ENCODE measurements around the gene SLC7A1. TPM values are rescaled to one million over a fixed set of nuclear protein-coding genes. Genes with fewer than 3 reads are reported as not detected.

The SLC7A1 gene
- total and polyA plus RNA-seq, 12 donors: 3.8 to 29.2 (median 17.4) TPM

GRCh38 chr13:29527916-29528315, 67.6 kb downstream of the SLC7A1 start:
- H3K9me3 ChIP-seq: no peaks in the 10 kb centered on the region
- ATAC-seq (no peak), DNase-seq (no peak)
- intact Hi-C loops (cut with DNase I): loop anchor here in 1 of 10 donors (1.0 kb wide), 1 partner anchor 14 kb away; no protein-coding TSS in a partner anchor
- WGBS, 2 donors: 95 to 96% methylated on average over 5 of the region's 5 CpGs
- H3K4me1 ChIP-seq: peaks cover 0 to 20% (median 4%) of the 10 kb centered on the region in 9 donors
- H3K4me3 ChIP-seq: no peak overlapping the region
- H3K27ac ChIP-seq: no peak overlapping the region
- H3K36me3 ChIP-seq: peaks cover 0 to 86% (median 5%) of the 10 kb centered on the region in 9 donors
- no peak for TF ChIP-seq CTCF (IDR thresholded peaks at IDR 0.05)
- H3K27me3 ChIP-seq: no peaks in the 10 kb centered on the region

DNA sequence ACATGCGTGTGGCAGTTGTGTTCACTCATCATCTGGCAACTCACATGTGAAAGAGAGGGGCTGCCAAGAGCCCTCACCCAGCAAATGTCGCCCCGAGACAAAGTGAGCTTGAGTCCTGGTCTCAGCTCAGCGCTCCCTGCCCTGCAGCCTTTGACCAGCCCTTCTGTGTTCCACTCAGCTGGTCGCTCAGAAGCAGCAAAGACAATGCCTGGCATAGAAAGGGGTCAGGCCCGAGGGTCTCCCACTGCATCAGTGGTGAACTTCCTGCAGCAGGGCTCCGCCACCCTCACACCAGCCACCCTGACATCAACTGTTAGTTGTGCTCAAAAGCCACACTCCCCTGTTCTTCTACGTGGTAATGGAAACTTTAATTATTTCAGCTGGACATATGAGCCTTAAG, 68.0 kb downstream of the SLC7A1 start:
- H3K36me3 ChIP-seq: peaks cover 0 to 86% (median 5%) of the 10 kb centered on the region in 9 donors
- intact Hi-C loops (cut with DNase I): no loop called here
- 89 to 94% methylated on average over 8 of the region's 8 CpGs for WGBS, 2 donors

DNA sequence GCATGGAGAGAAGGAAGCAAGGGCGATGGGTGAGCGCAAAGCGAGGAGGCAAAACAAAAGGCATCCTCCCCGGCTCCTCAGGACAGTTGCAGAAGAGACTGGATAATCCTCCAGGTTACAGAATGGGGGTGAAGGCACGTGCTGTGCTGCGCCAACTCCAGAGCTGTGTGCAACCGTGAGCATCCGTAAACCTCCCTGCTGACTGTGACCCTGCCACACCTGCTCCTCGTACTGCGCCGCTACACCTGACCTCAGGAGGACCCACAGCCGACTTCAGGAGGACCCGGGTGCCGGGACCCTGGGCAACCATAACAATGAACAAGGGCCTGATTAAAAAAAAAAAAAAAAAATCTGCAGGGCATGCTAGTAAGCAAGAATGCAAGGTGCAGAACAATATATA, 68.7 kb downstream of the SLC7A1 start:
- H3K4me3 ChIP-seq: no peak overlapping the region
- no peak for DNase-seq
- no peak for TF ChIP-seq CTCF (IDR thresholded peaks at IDR 0.05)
- intact Hi-C loops (cut with DNase I): no loop called here
- peaks cover 0 to 20% (median 4%) of the 10 kb centered on the region in 9 donors for H3K4me1 ChIP-seq
- peaks cover 0 to 84% (median 5%) of the 10 kb centered on the region in 9 donors for H3K36me3 ChIP-seq
- H3K27me3 ChIP-seq: no peaks in the 10 kb centered on the region
- no peaks in the 10 kb centered on the region for H3K9me3 ChIP-seq
- H3K27ac ChIP-seq: no peak overlapping the region
- ATAC-seq: no peak
- WGBS, 2 donors: 98% methylated on average over 14 of the region's 14 CpGs

More for the DNA sequence above, 68.0 kb downstream of the SLC7A1 start:
- Histone ChIP-seq H3K9me3 (no peaks in the 10 kb centered on the region), H3K27ac (no peak overlapping the region), H3K4me1 (peaks cover 0 to 20% (median 4%) of the 10 kb centered on the region in 9 donors), H3K4me3 (no peak overlapping the region), H3K27me3 (no peaks in the 10 kb centered on the region)
- no peak for TF ChIP-seq CTCF (IDR thresholded peaks at IDR 0.05)
- no peak for DNase-seq
- ATAC-seq: no peak

DNA sequence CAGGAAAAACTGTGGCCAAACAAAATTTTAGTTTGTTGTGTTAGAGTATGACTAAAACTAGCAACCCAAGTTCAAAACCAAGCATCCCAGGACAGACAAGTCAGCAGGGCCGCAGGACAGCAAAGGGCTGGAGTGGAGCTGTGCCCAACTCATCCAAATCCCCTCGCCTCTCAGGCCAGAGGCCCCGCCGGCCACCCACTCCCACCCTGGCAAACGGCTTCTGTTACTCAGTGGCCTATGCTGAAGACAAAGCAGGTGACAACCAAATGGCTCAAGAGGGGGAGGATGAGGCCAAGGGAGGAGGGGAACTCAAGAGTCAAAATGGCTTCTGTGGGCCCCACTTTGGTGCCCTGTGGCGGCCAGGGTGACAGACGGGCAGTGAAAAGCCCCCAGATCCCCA, 69.7 kb downstream of the SLC7A1 start:
- TF ChIP-seq CTCF (IDR thresholded peaks at IDR 0.05): no peak
- intact Hi-C loops (cut with DNase I): no loop called here
- ATAC-seq (no peak), DNase-seq (no peak)
- no peaks in the 10 kb centered on the region for H3K27me3 ChIP-seq
- H3K4me1 ChIP-seq: peaks cover 0 to 20% (median 4%) of the 10 kb centered on the region in 9 donors
- H3K36me3 ChIP-seq: peaks cover 0 to 83% (median 5%) of the 10 kb centered on the region in 9 donors
- H3K9me3 ChIP-seq: no peaks in the 10 kb centered on the region
- no peak overlapping the region for H3K27ac ChIP-seq
- no peak overlapping the region for H3K4me3 ChIP-seq
- WGBS, 2 donors: 98% methylated on average over 7 of the region's 7 CpGs
